Tibial artery (tissue), 4 donors: ENCODE data around the gene C1orf35.

Experiments
- DNase-seq, 2 donors: peaks; one replicate each; pipeline ENCODE4 v3.0.0-alpha.2; 2019
- H3K27ac ChIP-seq, 2 donors: fragments of 200-600 bp; sonication (generic) in 1 of 2; 1 replicate in 1 of 2; 2 replicates in 1 of 2; pipeline ENCODE4 v1.5.1; 2018 to 2019; ENCODE audit warnings: mild to moderate bottlenecking in 1 of 2
- H3K27me3 ChIP-seq, 2 donors: fragments of 200-600 bp; sonication (generic) in 1 of 2; one replicate each; pipeline versions ENCODE4 v1.5.1 to v1.6.0; 2016 to 2019
- H3K36me3 ChIP-seq, 3 donors: fragments of 200-600 bp; sonication (generic) in 2 of 3; one replicate each; pipeline ENCODE4 v1.5.1; 2016 to 2019; ENCODE audit warnings: mild to moderate bottlenecking in 2 of 3
- H3K4me1 ChIP-seq, 4 donors: fragments of 200-600 bp; sonication (generic) in 2 of 4; 1 replicate in 3 of 4; 2 replicates in 1 of 4; pipeline ENCODE4 v1.5.1; 2016 to 2019
- H3K4me3 ChIP-seq, 2 donors: fragments of 200-600 bp; sonication (generic) in 1 of 2; 1 replicate in 1 of 2; 2 replicates in 1 of 2; pipeline ENCODE4 v1.5.1; 2018 to 2019; ENCODE audit warnings: mild to moderate bottlenecking in 2 of 2
- H3K9me3 ChIP-seq, 3 donors: fragments of 200-600 bp; sonication (generic) in 1 of 3; one replicate each; pipeline ENCODE4 v1.5.1; 2016 to 2019
- CTCF ChIP-seq, 2 experiments: fragments of 200-600 bp in 1 of 2; fragments of 450-650 bp in 1 of 2; IDR thresholded peaks; one replicate each; pipeline ENCODE4 v1.5.1; 2017 to 2019; ENCODE audit warnings: antibody characterized with exemption in 2 of 2, mild to moderate bottlenecking in 1 of 2, moderate library complexity in 1 of 2
- intact Hi-C: fragments of 100-400 bp; cut with DNase I; formaldehyde crosslinking; loops from one replicate; pipeline ENCODE4 v1.15.0; 2023; ENCODE audit warnings: low total_unique reads

C1orf35 gene

DNA sequence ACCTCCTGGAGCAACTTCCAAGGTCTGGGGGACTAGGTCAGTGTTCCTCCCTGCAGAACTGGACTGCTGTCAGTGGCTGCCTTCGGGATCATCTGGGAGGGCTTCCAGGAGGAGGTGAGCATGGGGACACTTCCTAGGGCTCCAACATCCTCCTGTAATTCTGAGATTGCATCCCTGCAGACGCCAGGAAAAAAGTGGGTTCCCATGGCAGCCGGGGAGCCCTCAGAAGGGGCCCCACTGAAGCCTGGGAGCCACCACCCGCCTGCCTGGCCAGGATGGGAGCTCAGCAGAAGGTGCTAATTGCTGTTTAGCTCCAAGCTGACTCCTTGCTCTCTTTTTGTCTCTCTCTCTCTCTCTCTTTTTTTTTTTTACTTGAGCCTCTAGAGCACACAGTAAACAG is 36.7 kb downstream of the C1orf35 start:
- peaks cover 0 to 91% of the 10 kb centered on the region in 2 donors for H3K27me3 ChIP-seq
- H3K4me1 ChIP-seq = no peaks in the 10 kb centered on the region
- no peak for TF ChIP-seq CTCF (IDR thresholded peaks at IDR 0.05)
- intact Hi-C loops = no loop called here
- no peaks in the 10 kb centered on the region for H3K9me3 ChIP-seq
- H3K27ac ChIP-seq = no peak overlapping the region
- DNase-seq = no peak
- no peaks in the 10 kb centered on the region for H3K36me3 ChIP-seq
- H3K4me3 ChIP-seq = no peak overlapping the region

- Histone ChIP-seq H3K27me3 (peaks cover 0 to 94% of the 10 kb centered on the region in 2 donors), H3K4me3 (no peak overlapping the region), H3K36me3 (no peaks in the 10 kb centered on the region), H3K27ac (no peak overlapping the region), H3K9me3 (no peaks in the 10 kb centered on the region), H3K4me1 (peaks cover 0 to 4% (median 2%) of the 10 kb centered on the region in 4 donors)
- no peak for DNase-seq
- intact Hi-C loops = no loop called here
- TF ChIP-seq CTCF (IDR thresholded peaks at IDR 0.05) = no peak
Measured at GRCh38 chr1:228065543-228066347, 37.4 kb downstream of the C1orf35 start.

DNA sequence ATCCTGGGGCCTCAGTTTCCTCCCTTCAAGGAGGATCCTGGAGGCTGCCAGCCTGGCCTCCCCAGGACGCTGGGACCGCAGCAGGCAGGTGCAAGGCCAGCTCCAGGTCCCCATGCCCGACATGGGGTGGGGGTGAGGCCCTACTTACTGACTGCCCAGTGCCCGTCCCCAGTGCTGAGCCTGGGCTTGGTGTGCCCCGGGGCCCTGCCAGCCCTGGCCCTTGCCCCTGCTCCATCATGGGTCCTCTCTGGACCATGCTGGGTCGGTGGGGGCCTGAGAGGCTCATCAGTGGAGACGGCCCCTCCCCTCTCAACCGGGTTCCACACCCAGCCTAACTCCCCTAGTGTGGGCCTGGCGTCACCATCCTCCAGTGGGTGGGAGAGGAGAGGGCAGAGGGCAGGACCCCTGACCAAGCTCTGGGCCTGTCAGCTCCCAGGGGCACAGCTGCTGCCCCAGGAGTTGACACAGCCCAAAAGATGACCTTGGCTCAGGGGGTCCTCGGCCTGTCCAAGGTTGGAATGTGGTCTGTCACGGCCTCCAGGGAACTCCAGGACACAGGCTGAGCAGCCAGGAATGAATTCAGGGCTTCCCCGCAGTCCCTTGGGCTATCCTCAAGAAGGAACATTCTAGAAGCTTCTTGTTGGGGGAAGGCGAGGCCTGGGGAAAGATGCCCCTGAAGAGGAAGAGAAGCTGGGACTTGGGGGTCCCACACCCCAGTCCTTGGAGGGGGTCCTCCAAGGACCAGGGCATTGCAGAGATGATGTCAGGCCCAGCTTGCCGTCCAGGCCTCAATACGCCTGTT is 38.2 kb downstream of the C1orf35 start:
- H3K9me3 ChIP-seq = no peaks in the 10 kb centered on the region
- H3K4me3 ChIP-seq = no peak overlapping the region
- H3K27ac ChIP-seq = no peak overlapping the region
- no peaks in the 10 kb centered on the region for H3K36me3 ChIP-seq
- peaks cover 3 to 96% of the 10 kb centered on the region in 2 donors for H3K27me3 ChIP-seq
- no peak for DNase-seq
- TF ChIP-seq CTCF (IDR thresholded peaks at IDR 0.05) = no peak
- intact Hi-C loops = no loop called here
- peaks cover 0 to 12% (median 9%) of the 10 kb centered on the region in 4 donors for H3K4me1 ChIP-seq

- no peak overlapping the region for H3K27ac ChIP-seq
- intact Hi-C loops = no loop called here
- no peaks in the 10 kb centered on the region for H3K36me3 ChIP-seq
- peaks cover 3 to 99% of the 10 kb centered on the region in 2 donors for H3K27me3 ChIP-seq
- no peak for DNase-seq
- TF ChIP-seq CTCF (IDR thresholded peaks at IDR 0.05) = no peak
- no peaks in the 10 kb centered on the region for H3K9me3 ChIP-seq
- H3K4me3 ChIP-seq = no peak overlapping the region
- H3K4me1 ChIP-seq = peaks cover 0 to 19% (median 15%) of the 10 kb centered on the region in 4 donors
Measured at GRCh38 chr1:228064296-228064695, 38.8 kb downstream of the C1orf35 start.

DNA sequence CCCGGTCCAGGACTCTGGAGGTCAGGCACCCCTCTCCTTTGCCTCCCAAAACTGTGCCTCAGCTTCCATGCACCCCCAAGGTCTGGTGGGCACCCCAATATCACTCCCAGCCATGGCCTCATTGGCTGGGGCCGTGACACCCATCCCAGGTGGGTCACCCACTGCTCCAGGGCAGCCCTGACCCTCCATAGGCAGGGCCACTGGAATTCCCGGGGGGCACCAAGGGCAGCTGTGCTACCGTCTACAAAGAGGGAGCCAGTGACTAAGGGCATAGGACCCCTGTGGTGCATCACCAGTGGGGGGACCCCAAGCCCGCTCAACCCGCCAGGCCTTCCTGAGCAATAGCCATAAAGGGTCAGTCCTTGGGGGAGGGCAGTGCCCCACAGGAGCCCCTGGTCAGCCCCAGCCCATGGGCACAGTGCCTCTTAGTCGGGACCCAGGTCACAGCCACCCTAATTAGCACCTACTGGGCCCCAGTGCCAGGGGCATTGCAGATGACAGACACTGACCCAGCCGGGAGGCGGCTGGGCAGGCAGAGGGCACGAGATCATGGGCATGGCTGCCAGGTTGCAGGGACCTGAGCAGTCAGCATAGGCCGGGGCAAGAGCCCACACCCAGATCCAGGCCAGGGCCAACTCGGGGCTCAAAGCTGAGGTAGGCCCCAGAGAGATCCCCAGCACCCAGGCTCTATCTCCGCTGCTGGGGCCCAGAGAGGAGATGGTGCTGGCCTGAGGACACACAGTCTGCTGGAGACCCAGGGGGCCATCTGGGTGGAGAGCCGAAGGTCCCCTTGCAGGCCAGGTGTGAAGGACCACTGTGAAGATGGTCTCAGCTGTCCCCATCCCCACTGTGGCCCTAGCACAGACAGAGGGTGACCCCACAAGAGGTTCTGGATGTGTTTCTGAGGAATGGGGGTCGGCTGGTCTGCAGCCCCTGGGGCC is 39.6 kb downstream of the C1orf35 start:
- H3K4me3 ChIP-seq = no peak overlapping the region
- no peaks in the 10 kb centered on the region for H3K9me3 ChIP-seq
- H3K27me3 ChIP-seq = peaks cover 3 to 100% of the 10 kb centered on the region in 2 donors
- peaks cover 0 to 23% (median 17%) of the 10 kb centered on the region in 4 donors for H3K4me1 ChIP-seq
- TF ChIP-seq CTCF (IDR thresholded peaks at IDR 0.05) = no peak
- no peak overlapping the region for H3K27ac ChIP-seq
- no peaks in the 10 kb centered on the region for H3K36me3 ChIP-seq
- DNase-seq = no peak
- intact Hi-C loops = no loop called here
